Ureter (tissue), 1 donor: ENCODE results near the gene NMU. TPM values are rescaled to one million over a fixed set of nuclear protein-coding genes. Genes with fewer than 3 reads are reported as not detected.
"Not testable (repeated sequence)": the region's sequence is repeated elsewhere in the genome, so short reads cannot be mapped to it uniquely, and the experiment has no call there.

Experiments used
- DNase-seq: peaks from one replicate; pipeline ENCODE4 v3.0.0-alpha.2; 2020; ENCODE audit warnings: low spot score
- total RNA-seq: library from RNA; stranded (reverse); gene quantifications from one replicate; pipeline ENCODE4 v1.2.4, GENCODE V29; 2023
- donor health status: DM: yes; HTN: yes; CAD: no.

The NMU gene
- total RNA-seq, 1 donor from 2014 or later: not detected

DNA sequence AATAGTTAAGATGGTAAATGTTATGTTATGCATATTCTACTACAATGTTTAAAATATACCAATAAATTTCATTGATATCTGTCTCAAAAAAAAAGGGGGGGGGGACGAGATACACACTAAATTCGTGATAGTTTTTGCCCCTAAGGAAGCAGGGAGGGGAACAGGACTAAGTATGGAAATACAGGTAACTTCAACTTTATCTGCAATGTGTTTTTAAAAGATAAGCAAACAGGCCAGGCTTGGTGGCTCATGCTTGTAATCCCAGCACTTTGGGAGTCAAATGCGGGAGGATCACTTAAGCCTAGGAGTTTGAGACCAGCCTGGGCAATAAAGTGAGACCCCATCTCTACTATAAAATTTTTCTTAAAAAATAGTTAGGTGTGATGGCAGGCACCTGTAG lies 76.0 kb downstream of the NMU start:
- no peak for DNase-seq

DNA sequence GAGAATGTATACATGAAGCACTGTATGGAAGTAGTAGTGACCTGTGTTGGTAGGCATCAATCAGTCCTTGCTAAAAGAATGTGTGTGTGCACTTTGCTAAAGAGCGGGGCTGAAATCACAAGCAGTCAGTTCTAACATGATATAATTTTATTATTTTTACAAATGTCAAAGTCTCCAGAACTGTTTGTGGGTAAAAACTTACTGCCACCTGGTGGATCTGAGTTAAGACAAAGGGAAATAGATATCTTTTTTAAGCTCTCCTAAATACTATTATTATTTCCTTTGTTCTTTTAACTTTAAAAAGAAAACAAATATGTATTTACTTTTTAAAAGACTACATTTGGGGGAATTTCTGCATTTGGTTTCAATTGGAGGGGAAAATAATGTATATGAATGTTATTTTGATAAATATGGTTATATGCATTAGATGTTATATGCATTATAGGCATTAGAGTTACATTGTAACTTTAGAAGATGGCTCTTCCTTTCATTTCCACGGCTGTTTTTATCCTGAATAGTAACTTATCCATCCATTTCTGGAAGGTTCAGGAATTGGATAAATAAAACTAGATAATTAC lies 81.6 kb downstream of the NMU start:
- DNase-seq: no peak

DNA sequence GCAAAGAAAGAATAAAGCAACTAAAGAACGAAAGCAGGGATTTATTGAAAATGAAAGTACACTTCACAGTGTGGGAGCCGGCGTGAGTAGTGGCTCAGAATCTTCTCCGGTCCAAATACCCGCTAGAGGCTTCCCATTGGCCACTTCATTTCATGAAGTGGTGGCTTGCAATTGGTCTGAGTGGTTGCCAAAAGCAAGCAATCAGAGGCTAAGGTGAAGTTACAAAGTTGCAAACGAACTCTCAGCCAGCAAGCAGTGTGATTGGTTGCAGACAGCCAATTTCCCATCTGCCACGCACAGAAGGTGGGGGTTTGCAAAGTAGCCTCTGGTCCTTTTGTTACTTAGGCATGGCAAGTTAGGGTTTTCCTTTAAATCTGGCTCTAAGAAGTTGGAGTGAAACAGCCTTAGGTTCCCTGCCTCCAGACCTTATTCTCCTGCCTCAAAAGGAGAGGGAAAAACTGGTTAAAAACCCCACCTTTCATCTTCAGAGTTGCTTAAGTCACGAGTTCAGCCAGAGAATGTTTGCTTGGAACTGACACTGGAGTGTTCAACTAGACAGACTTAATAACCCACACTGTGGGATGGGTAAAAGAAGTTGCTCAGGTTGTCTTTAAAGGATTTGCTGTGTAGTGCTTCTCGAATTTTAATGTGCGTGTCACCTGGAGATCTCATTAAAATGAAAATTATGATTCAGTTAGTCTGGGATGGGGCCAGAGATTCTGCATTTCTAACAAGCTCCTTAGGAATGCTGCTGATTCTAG lies 82.5 kb downstream of the NMU start:
- DNase-seq: no peak

DNA sequence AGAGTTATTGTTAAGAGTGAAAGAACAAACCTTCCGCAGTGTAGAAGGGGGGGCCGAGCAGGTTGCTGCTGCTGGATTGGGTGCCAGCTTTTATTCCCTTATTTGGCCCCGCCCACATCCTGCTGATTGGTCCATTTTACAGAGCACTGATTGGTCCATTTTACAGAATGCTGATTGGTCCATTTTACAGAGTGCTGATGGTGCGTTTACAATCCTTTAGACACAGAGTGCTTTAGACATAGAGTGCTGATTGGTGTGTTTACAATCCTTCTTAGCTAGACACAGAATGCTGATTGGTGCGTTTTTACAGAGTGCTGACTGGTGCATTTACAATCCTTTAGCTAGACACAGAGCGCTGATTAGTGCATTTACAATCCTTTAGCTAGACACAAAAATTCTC lies 84.1 kb downstream of the NMU start:
- not testable (repeated sequence) for DNase-seq

DNA sequence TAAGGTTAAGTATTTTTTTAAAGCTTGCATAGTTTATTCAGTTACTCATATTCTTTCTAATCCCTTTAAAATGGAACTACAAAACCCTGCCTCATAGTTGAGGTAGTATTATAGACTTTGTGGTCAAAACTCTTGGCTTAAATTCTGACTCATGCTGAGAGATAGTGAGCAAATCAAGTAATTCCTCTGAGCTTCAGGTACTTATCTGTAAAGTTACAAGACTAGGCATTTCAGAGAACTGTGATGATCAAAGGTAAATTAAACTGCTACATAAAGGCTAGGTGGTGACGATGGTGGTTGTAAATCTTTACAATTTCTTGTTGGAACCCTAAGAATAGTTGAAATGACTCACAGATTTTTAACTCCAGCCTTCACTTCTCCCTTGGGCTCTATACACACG lies 86.2 kb downstream of the NMU start:
- DNase-seq: no peak

DNA sequence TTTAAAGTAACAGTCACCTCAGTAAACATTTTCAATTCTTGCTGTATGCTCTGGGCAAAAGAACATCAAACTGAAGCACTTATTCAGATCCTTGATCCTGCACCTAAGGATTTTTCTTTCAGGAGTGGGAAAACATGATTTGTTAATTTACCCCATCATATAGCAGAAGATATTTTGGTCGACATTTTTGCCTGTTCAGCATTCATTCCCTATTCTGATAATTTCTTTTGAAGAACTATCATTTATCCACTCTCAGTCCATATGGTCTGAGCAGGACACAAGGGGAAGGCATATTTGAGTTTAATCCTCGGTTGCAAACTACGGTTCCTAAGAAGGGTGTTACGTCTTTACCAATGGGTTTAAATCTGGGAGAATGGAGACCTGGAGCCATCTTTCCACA lies 88.2 kb downstream of the NMU start:
- no peak for DNase-seq

DNA sequence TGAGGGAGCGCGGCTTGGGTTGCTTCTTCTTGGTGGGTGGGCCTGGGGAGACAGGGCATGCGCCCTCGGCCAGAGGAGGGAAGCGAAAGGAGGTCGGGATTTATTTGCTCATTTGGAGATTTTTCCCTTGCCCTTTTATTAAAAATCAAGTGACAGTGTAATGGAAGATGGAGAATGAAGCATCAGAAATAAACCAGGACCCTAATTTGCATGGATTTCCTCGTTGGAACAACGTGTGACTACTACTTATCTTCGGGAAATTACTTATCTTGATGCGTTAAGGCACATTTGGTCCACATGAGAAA lies 88.7 kb downstream of the NMU start:
- DNase-seq: no peak

DNA sequence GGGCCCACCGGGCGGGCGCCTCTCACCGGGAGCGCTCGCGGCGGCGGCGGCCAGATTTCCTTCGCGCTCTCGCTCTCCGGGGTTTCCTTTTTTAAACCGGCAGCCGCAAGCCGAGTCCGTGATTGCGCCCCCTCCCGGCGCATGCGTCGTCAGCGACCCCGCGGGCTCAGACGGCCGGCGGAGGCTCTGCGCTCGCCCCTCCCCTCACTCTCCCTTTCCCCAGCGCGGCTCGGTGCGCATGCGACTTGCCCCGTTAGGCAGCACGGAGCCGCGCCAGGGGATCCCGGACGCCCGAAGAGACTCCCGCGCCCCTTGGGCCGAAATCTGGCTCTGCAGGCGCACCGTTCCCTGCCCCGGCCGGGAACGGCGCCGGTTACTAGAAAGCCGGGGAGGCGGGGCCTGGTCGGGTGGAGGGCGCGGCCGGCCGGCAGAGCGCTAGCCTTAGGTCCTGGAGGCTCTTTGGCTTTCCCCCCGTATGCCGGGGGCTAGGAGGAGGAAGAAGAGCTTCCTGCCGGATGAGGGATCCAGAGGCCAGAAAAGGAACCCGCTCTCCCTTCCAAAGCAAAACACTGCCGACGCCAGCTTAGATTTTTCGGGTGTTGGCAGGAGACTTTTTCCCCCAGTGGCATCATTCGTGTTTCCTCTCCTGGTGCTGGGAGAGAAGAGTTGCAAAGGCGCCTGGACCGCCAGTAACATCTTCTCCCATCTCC lies 89.2 kb downstream of the NMU start, which contains the start of gene CLOCK:
TSS of gene CLOCK (minus strand) at position 154 of the 710 bp plus-strand sequence. CDS start 64,124 bp downstream, outside the sequence.
- peak; percentile 85 for DNase-seq

DNA sequence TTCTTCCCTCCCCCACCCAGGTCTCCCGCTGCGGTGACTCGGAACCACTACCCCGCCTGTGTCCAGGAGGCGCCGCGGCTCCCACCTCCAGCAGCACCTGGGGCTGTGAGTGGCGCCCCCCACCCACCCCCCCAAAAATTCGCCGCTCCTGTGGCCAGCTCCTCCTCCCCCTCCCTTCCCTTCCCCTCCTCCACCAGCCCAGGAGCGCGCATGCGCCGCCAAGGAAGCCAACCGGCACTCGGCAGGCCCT lies 89.7 kb downstream of the NMU start:
- DNase-seq: no peak

DNA sequence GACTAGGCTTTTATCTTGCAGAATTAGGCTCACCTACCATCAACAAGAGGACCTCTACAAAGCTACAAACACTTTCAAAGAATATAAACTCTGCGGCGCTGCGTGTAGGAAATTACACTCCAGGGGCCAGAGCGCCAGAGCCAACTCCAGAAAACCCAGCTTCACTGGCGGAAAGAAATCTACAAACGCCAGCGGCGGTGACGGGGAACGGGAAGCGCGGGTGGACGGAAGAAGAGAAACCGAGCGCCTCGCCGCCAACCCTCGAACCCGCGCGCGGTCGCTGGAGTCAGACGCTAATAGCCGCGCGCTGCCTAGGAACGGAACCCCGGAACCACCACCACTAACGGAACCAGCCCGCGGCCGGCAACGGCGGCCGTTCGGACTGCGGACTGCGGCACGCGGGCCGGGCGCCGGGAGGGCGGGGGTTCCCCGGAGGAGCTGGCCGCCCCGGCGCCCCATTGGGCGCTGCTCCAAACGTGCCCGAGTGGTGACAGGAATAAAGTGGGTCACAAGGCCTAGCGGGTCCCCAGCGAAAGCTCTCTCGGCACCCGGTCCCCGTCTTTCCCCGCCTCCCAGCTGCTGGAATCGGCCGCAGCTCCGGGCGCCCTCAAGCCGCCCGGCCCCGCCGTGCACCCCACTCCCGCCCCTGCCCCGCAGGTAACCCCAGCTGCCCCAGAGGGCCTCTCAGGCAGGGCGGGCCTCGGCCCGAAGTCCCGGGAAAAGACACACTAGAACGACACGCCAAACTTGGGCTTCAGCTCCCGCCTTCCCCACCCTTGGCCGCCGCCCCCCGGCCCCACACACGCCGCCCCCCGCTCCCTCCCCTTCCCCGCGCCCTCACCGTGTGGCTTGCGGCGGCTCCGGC lies 90.2 kb downstream of the NMU start:
- DNase-seq: peak; percentile 85

Other genes starting within 250 kb of the NMU start
- 188 TPM for gene TMEM165, start 240.3 kb downstream of the NMU start, total RNA-seq
- gene CLOCK, start 89.4 kb downstream of the NMU start, total RNA-seq: 31.0 TPM
- not detected for gene PDCL2, start 44.1 kb downstream of the NMU start, total RNA-seq
- not detected for gene EXOC1L, start 183.5 kb upstream of the NMU start, total RNA-seq
- 53.3 TPM for gene EXOC1, start 217.3 kb upstream of the NMU start, total RNA-seq